Amniotic stem cell (primary cell): ENCODE results near the gene ZNF814.
"Not testable (repeated sequence)": the region's sequence is repeated elsewhere in the genome, so short reads cannot be mapped to it uniquely, and the experiment has no call there.

Source experiments
- DNase-seq: peaks from one replicate; lab custom pipeline; 2025; lab: John Stamatoyannopoulos, UW

Gene ZNF814

DNA sequence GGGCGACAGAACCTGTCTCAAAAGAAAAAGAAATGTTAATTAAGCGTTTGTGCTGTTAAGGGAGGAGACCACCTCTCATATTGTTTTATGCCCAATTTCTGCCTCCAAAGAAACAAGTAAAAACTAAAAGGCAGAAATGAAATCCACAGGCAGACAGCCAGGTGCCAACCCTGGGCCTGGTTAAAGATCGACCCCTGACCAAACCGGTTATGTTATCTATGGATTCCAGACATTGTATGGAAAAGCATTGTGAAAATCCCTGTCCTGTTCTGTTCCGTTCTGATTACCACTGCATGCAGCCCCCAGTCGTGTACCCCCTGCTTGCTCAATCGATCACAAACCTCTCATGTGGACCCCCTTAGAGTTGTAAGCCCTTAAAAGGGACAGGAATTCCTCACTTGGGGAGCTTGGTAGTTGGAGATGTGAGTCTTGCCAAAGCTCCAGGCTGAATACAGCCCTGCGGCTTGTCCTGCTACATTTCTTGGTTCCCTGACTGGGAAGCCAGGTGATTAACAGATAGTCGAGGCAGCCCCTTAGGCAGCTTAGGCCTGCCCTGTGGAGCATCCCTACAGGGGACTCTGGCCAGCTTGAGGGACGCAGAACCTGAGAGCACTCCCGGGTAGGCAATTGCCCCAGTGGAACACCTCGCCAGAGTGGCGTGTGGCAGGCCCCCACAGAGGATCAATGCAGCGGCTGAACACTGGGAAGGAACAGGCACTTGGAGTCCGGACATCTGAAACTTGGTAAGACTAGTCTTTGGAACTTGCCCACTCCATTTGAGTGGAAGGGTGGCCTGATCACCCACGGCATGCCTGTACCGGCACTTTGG lies 73.4 kb downstream of the ZNF814 start:
- DNase-seq = no peak

DNA sequence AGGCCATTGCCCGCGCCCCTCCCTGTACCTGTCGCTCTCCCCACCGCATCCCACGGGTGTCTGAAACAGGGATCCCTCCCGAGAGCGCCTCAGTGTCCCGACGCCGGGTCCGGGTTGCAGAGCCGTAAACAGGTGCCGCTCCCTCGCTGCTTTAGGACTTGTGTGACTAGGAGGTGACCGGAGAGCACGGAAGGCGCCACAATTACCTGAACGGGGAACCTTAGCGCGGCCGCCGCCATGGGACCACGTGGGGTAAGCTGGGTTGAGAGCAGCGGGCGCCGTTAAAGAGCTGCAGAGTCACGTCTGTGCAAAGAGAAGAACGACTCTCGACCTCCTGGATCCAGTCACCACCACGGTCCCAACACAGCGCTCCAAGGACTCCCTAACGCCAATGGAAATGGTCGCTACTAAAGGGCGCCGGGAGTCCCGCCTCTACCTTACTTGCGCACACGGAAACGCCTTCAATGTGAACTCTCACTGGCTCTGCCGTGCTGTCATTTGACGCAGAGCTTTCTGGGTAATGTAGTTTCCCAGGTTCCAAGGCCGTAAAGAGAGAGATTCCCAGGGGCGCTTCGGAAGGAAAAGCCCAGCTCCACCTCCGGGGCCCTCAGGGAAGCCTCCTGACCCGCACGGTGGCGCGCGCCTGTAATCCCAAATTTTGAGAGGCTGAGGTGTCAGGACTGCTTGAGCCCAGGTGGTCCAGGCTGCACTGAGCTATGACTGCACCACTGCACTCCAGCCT lies 74.2 kb downstream of the ZNF814 start, which contains the start of gene ZNF552:
TSS of gene ZNF552 (minus strand) at position 409 of the 742 bp plus-strand sequence. CDS start at position 239, 170 bp downstream.
- peak; percentile 91 for DNase-seq

DNA sequence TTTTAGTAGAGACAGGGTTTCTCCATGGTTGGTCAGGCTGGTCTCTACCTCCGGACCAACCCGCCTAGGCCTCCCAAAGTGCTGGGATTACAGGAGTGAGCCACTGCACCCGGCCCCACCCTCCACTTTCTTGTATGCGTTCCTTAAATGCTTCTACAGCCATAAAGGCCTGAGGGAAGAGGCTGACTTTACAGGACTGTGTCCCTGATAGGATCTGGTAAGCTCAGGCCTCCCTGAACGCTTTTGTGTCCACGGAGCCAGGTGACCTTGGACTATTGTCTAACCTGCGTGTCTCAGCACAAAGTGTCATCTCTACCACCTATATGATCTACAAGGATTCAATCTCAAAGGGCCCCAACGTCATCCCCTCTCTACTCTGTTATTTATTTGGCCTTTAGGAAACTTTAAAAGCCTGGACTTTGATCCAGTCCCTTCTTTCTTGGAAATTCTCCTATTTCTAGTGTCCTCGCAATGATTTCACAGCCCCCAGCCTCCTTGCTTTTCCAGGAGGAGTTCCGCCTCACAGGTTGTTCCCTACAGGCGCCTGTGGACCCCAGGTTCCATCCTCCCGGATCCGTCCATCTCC lies 74.8 kb downstream of the ZNF814 start:
- DNase-seq = no peak

DNA sequence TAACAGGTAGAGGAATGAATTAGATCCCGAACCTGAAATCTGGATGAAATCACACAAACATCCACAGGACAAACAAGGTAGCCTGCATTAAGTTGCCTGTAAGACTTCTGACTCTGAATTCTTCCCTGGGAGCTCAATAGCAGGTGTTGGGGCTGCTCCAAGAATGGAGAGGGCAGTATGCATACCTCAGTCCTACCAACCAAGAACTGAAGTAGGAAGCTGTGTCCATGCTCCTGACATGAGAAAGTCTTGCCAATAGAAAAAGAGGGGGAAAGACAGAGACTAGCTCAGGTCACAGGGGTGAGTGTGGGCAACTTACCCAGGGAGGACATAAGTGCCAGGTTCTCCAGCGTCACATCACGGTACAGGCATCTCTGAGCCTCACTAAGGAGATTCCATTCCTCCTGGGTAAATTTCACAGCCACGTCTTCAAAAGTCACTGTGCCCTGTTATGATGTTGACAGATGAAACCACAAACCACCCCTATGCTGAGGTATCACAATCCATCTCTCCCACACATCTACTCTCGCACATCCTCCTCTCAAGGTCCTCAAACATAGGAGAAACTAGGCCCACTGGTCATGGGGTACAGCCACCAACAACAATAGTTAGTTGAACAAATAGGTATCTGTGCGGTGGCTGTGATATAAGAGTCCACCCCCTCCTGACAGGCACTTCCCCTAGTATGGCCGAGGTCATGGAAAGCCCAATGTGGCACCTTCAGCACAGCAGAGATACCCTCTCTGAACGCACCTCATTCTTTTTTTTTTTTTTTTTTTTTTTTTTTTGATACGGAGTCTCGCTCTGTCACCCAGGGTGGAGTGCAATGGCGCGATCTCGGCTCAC lies 75.6 kb downstream of the ZNF814 start:
- DNase-seq = not testable (repeated sequence)

DNA sequence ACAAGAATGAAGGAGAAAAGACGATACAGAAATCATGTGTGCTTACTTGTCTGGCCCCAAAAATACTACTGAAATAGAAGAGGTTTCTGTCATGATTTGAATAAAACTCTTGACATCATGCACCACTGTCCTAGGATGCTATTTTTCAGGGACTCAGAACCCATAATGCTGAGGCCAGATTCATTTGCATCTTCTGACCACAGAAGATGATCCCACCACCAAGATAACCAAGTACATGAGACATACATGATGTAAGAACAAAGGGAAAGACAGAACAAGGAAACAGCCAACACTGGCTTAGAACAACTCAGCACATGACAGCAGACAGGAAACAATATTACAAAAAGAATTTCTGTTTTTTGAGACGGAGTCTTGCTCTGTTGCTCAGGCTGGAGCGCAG lies 76.6 kb downstream of the ZNF814 start:
- no peak for DNase-seq

DNA sequence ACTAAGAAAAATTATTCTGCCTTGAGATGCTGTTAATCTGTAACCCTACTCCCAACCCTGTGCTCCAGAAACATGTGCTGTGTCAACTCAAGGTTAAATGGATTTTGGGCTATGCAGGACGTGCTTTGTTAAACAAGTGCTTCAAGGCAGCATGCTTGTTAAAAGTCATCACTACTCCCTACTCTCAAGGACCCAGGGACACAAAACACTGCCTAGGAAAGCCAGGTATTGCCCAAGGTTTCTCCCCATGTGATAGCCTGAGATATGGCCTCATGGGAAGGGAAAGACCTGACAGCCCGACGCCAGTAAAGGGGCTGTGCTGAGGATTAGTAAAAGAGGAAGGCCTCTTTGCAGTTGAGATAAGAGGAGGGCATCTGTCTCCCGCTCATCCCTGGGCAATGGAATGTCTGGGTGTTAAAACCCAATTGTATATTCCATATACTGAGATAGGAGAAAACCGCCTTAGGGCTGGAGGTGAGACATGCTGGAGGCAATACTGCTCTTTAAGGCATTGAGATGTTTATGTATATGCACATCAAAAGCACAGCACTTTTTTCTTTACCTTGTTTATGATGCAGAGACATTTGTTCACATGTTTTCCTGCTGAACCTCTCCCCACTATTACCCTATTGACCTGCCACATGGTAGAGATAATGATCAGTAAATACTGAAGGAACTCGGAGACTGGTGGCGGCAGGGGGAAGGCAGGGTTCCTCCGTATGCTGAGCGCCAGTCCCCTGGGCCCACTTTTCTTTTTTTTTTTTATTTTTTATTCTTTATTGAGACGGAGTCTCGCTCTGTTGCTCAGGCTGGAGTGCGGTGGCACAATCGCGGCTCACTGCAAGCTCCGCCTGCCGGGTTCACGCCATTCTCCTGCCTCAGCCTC lies 78.2 kb downstream of the ZNF814 start:
- DNase-seq = not testable (repeated sequence)

DNA sequence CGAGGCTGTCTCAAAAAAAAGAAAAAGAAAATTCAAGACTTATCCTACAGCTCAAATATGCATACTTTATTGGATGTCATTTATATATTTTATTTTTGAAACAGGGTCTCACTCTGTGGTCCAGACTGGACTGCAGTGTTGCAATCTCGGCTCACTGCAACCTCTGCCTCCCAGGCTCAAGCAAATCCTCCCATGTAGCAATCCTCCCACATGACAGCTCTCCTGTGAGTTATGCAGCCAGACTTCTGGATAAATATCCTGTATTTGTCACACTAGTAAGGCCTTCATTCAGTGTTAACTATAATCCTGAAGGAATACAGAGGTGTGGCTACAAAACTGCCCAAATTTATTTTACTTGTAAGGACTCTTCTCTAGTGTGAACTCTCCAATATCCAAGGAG lies 81.3 kb downstream of the ZNF814 start:
- DNase-seq = no peak

DNA sequence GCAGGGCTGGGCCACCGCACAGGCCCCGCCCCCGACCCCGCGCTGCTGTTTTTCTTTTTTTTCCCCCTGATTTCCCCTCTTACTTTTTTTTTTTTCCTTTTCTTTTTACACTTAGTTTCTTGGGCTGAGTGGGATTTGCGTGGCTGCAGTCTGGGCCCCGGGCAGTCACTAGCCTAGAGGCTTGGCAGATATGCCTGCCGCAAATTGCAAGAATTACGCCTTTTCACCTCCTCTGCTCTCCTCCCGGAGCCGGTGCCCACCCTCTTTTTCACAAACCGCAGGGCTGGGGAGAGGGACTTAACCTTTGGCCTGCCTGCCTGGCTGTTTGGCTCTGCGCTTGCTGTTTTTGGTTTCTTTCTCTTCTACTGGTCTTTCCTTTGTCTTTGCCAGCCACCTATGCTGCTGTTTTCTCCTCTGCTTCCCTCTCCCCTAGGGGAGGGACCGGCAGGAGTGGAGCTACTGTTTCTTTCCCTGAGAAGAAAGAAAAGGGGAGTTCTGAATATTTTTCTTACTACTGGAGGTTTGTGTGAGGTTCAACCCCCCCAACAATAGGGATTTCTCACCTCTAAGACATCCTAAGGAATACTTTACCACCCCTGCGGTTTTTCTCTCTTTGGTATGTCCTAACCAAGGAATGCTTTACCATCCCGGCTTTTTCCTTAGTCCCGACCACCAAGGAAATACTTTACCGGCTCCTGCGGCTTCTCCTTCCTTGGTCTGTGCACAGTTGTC lies 85.1 kb downstream of the ZNF814 start:
- DNase-seq = peak; percentile 29

DNA sequence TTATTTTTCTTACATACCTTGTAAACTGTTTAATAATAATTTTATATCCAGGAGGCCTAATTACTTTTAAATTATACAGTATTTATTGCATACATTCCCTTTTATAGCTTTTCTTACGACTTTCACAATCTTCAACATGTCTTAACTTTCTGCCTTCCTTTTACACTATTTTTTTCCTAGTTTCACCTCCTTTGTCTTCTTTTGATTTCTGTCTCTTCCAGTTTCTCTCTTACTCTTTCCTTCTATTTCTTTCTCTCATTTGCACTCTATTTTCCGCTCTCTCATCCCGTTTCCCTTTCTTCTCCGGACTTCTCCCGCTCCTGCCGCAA lies 85.6 kb downstream of the ZNF814 start:
- DNase-seq = no peak

DNA sequence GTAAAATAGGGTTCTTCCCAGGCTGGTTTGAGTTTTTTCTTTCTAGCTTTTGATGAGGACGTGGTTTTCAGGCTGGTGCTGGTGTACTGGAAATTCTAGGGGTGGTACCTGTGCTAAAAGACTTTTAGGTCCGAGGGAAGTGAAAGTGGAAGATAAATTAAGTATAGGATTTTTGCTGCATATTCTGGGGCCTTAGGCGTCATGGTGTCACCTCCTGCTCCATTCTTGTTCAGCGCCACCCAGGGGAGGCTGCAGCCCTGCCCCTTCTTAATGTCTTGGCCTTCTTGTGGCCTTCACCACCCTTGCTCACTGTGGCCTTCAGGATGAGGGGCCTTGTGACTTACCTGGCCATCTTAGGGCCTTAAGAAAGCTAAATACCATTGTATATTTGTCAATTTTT lies 86.6 kb downstream of the ZNF814 start:
- no peak for DNase-seq

DNA sequence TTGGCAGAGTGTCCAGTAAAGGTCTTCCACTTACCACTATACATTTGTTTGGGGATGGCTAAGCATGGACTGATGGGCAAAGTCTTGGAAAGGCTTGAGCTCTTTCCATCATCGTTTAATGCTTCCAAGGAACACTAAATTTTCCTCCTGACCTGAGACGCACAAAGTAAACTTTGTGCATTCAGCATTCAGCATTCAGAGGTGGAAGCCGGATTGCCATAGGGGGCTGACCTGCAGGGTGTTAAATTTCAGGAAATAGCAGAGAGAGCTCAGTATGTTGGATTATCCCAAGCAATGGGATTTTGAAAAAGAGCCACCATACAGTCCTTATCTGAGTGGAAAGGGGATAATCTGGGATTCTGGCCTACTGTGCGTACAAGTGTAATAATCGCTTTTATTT lies 88.1 kb downstream of the ZNF814 start:
- no peak for DNase-seq
